Spleen (tissue), 11 donors: Measurements from ENCODE around the gene FN1. TPM values are rescaled to one million over a fixed set of nuclear protein-coding genes. Genes with fewer than 3 reads are reported as not detected.

Source experiments
- DNase-seq: peaks from one replicate; pipeline ENCODE4 v3.0.0-alpha.2; 2020
- H3K27ac ChIP-seq, 8 donors: fragments of 200-600 bp; sonication (generic) in 7 of 8; 1 replicate in 4 of 8; 2 replicates in 4 of 8; pipeline versions ENCODE4 v1.5.0 to v1.8.0; 2016 to 2021; ENCODE audit warnings: inconsistent platforms in 4 of 8, mild to moderate bottlenecking in 4 of 8, moderate library complexity in 1 of 8
- H3K27me3 ChIP-seq, 7 donors: fragments of 200-600 bp; sonication (generic) in 6 of 7; replicated peaks in 1 of 7; 1 replicate in 4 of 7; 2 replicates in 3 of 7; pipeline versions ENCODE4 v1.5.0 to v1.8.0; 2016 to 2021; ENCODE audit warnings: inconsistent platforms in 3 of 7, mild to moderate bottlenecking in 1 of 7
- H3K36me3 ChIP-seq, 6 donors: fragments of 200-600 bp; sonication (generic) in 5 of 6; 1 replicate in 4 of 6; 2 replicates in 2 of 6; pipeline versions ENCODE4 v1.5.0 to v1.8.0; 2016 to 2021; ENCODE audit warnings: inconsistent platforms in 2 of 6
- H3K4me1 ChIP-seq, 6 donors: fragments of 200-600 bp; sonication (generic) in 5 of 6; 1 replicate in 3 of 6; 2 replicates in 3 of 6; pipeline versions ENCODE4 v1.5.0 to v1.8.0; 2016 to 2021; ENCODE audit warnings: inconsistent platforms in 3 of 6
- H3K4me3 ChIP-seq, 8 donors: fragments of 200-600 bp; sonication (generic) in 7 of 8; 1 replicate in 4 of 8; 2 replicates in 4 of 8; pipeline versions ENCODE4 v1.5.0 to v1.8.0; 2016 to 2021; ENCODE audit warnings: inconsistent platforms in 4 of 8, mild to moderate bottlenecking in 4 of 8, moderate library complexity in 2 of 8
- H3K9me3 ChIP-seq, 8 donors: fragments of 200-600 bp; sonication (generic) in 7 of 8; 1 replicate in 4 of 8; 2 replicates in 4 of 8; pipeline versions ENCODE4 v1.5.0 to v1.8.0; 2016 to 2021; ENCODE audit warnings: inconsistent platforms in 4 of 8
- CTCF ChIP-seq, 11 experiments: fragments of 200-600 bp in 7 of 11; fragments of 450-650 bp in 4 of 11; sonication (generic) in 4 of 11; IDR thresholded peaks in 8 of 11; conservative IDR thresholded peaks in 3 of 11; 1 replicate in 7 of 11; 2 replicates in 4 of 11; pipeline versions ENCODE4 v1.4.0 to v1.8.0; 2016 to 2021; ENCODE audit warnings: antibody characterized with exemption in 11 of 11, inconsistent platforms in 4 of 11, mild to moderate bottlenecking in 1 of 11
- POLR2A ChIP-seq, 3 donors: fragments of 450-650 bp; IDR thresholded peaks; one replicate each; pipeline ENCODE4 v1.5.1; 2017; ENCODE audit warnings: antibody characterized with exemption in 3 of 3, mild to moderate bottlenecking in 1 of 3
- POLR2AphosphoS5 ChIP-seq, 3 donors: sonication (generic); formaldehyde crosslinking; IDR thresholded peaks; one replicate each; pipeline ENCODE4 v1.5.1; 2017; ENCODE audit warnings: antibody characterized with exemption in 3 of 3
- WGBS, 5 donors: extraction: QIAGEN DNeasy Blood & Tissue Kit in 3 of 5; methylation state at CpG; one replicate each; pipeline versions ENCODE4 v1.1.5 to v1.1.7; 2013 to 2018; 5-methylcytosine and 5-hydroxymethylcytosine counted together
- intact Hi-C: fragments of 100-400 bp; cut with DNase I; formaldehyde crosslinking; loops from one replicate; pipeline ENCODE4 v1.15.0; 2023; ENCODE audit warnings: low total_unique reads
- polyA plus RNA-seq, 3 donors: library from polyadenylated mRNA; stranded (reverse); fragments of 200-250 nt; gene quantifications; one replicate each; pipeline ENCODE4 v1.2.1, GENCODE V29; 2013
- total RNA-seq, 7 donors: library from RNA; depleted of rRNA in 3 of 7; stranded (reverse); fragments of >200 nt in 3 of 7; fragmentation: NEBNext Ultra II Directional in 4 of 7; extraction: Animal tissue kit (Norgen Biotek cat#: 25700) in 4 of 7; gene quantifications; one replicate each; pipeline versions ENCODE4 v1.1.0 to v1.2.1, GENCODE V29; 2016 to 2021
- donor health status: healthy with polysubstance abuse.
- donor health status: DM: no; HTN: no; CAD: no; lungs with moderate emphysema.
- donor health status: DM: no; HTN: no; CAD: no.
- donor health status: Bipolar disorder and iron deficiency.
- donor health status: healthy.
- donor health status: DM: no; HTN: no; CAD: no.
- donor health status: DM: yes; HTN: yes; CAD: no.

FN1 gene
- total and polyA plus RNA-seq, 10 donors = 28.0 to 104 (median 35.8) TPM

- no peak overlapping the region for H3K27ac ChIP-seq
- intact Hi-C loops = no loop called here
- H3K4me1 ChIP-seq = no peaks in the 10 kb centered on the region
These were observed 13.9 kb downstream of the FN1 start for GRCh38 chr2:215421859-215422461.

GRCh38 chr2:215420471-215420935, 15.4 kb downstream of the FN1 start:
- 87 to 92% (median 89%) methylated on average over 8 of the region's 8 CpGs for WGBS, 5 donors

More at GRCh38 chr2:215421859-215422461, 13.9 kb downstream of the FN1 start:
- no peaks in the 10 kb centered on the region for H3K36me3 ChIP-seq
- H3K4me3 ChIP-seq = no peak overlapping the region
- H3K27me3 ChIP-seq = peaks cover 0 to 22% (median 0%) of the 10 kb centered on the region in 7 donors
- TF ChIP-seq POLR2A (IDR thresholded peaks at IDR 0.05) = no peak
- no peak for TF ChIP-seq POLR2AphosphoS5 (IDR thresholded peaks at IDR 0.05)
- TF ChIP-seq CTCF (IDR thresholded peaks at IDR 0.05 in 8 of 11, conservative IDR thresholded peaks at IDR 0.05 in 3 of 11) = no peak
- no peak for DNase-seq
- H3K9me3 ChIP-seq = no peaks in the 10 kb centered on the region
- 79 to 85% (median 79%) methylated on average over 10 of the region's 10 CpGs for WGBS, 5 donors

GRCh38 chr2:215419769-215420470, 15.9 kb downstream of the FN1 start:
- Histone ChIP-seq H3K27me3 (peaks cover 0 to 10% (median 0%) of the 10 kb centered on the region in 7 donors), H3K4me1 (no peaks in the 10 kb centered on the region), H3K4me3 (no peak overlapping the region), H3K36me3 (no peaks in the 10 kb centered on the region), H3K9me3 (no peaks in the 10 kb centered on the region), H3K27ac (no peak overlapping the region)
- 77 to 94% (median 83%) methylated on average over 7 of the region's 7 CpGs for WGBS, 5 donors
- no peak for TF ChIP-seq CTCF (IDR thresholded peaks at IDR 0.05 in 8 of 11, conservative IDR thresholded peaks at IDR 0.05 in 3 of 11)
- no peak for TF ChIP-seq POLR2A (IDR thresholded peaks at IDR 0.05)
- DNase-seq = no peak
- intact Hi-C loops = no loop called here

More at GRCh38 chr2:215420471-215420935, 15.4 kb downstream of the FN1 start:
- DNase-seq = no peak
- Histone ChIP-seq H3K27me3 (peaks cover 0 to 15% (median 0%) of the 10 kb centered on the region in 7 donors), H3K36me3 (no peaks in the 10 kb centered on the region), H3K27ac (no peak overlapping the region), H3K4me3 (no peak overlapping the region), H3K4me1 (no peaks in the 10 kb centered on the region), H3K9me3 (no peaks in the 10 kb centered on the region)
- intact Hi-C loops = no loop called here
- TF ChIP-seq POLR2AphosphoS5 (IDR thresholded peaks at IDR 0.05) = no peak
- TF ChIP-seq POLR2A (IDR thresholded peaks at IDR 0.05) = no peak
- no peak for TF ChIP-seq CTCF (IDR thresholded peaks at IDR 0.05 in 8 of 11, conservative IDR thresholded peaks at IDR 0.05 in 3 of 11)

- H3K27ac ChIP-seq = no peak overlapping the region
These were observed 16.8 kb downstream of the FN1 start for GRCh38 chr2:215419113-215419512.

More at GRCh38 chr2:215419113-215419512, 16.8 kb downstream of the FN1 start:
- DNase-seq = no peak
- no peak overlapping the region for H3K4me3 ChIP-seq
- intact Hi-C loops = no loop called here
- no peaks in the 10 kb centered on the region for H3K36me3 ChIP-seq
- no peak for TF ChIP-seq CTCF (IDR thresholded peaks at IDR 0.05 in 8 of 11, conservative IDR thresholded peaks at IDR 0.05 in 3 of 11)
- no peak for TF ChIP-seq POLR2AphosphoS5 (IDR thresholded peaks at IDR 0.05)
- no peak for TF ChIP-seq POLR2A (IDR thresholded peaks at IDR 0.05)
- no peaks in the 10 kb centered on the region for H3K9me3 ChIP-seq
- WGBS, 5 donors = 66 to 84% (median 79%) methylated on average over 3 of the region's 3 CpGs
- H3K4me1 ChIP-seq = no peaks in the 10 kb centered on the region
- H3K27me3 ChIP-seq = peaks cover 0 to 9% (median 0%) of the 10 kb centered on the region in 7 donors
